Panc1 (cell line): ENCODE data around the gene SEC16A. TPM values are rescaled to one million over a fixed set of nuclear protein-coding genes. Genes with fewer than 3 reads are reported as not detected.

ENCODE experiments used
- ATAC-seq: fragments of 200-7000 bp; cut with Tn5 transposase; 2 replicates; pipeline ENCODE4 v1.9.1; 2020; ENCODE audit warnings: mild to moderate bottlenecking, moderate library complexity
- Bru-seq: library from RNA; stranded (reverse); fragments of 400-500 nt; gene quantifications from one replicate; lab custom pipeline; 2021; lab: Mats Ljungman, UMichigan
- BruChase-seq, 2 experiments: library from RNA; stranded (reverse); fragments of 400-500 nt; gene quantifications; one replicate each; lab custom pipeline; 2021; lab: Mats Ljungman, UMichigan
- BruUV-seq: library from RNA; stranded (reverse); fragments of 400-500 nt; replicated peaks from 2 replicates; lab custom pipeline; 2021; lab: Mats Ljungman, UMichigan
- CTCF ChIA-PET: fragments of 300-600 bp; sonication (Branson Sonifier 250); formaldehyde crosslinking; loops from one replicate; lab custom pipeline; 2022; ENCODE audit warnings: antibody characterized with exemption; lab: Charles Lee
- POLR2A ChIA-PET: fragments of 300-600 bp; sonication (Branson Sonifier 250); formaldehyde crosslinking; loops from one replicate; lab custom pipeline; 2022; ENCODE audit warnings: antibody characterized with exemption; lab: Charles Lee
- DNase-seq: peaks from one replicate; pipeline ENCODE4 v3.0.0-alpha.2; 2010; ENCODE audit warnings: low read depth, low spot score
- H3K27ac ChIP-seq: 2 replicates; pipeline ENCODE4 v1.5.1; 2011; ENCODE audit warnings: mild to moderate bottlenecking, low read length, inconsistent platforms
- H3K27me3 ChIP-seq: fragments of 200-500 bp; sonication (Bioruptor generic); 2 replicates; pipeline ENCODE4 v1.6.0; 2014; ENCODE audit warnings: low read length, inconsistent platforms; ENCODE audit not compliant: control insufficient read depth, insufficient read depth
- H3K36me3 ChIP-seq: fragments of 200-500 bp; sonication (Bioruptor generic); 2 replicates; pipeline ENCODE4 v1.5.1; 2014; ENCODE audit warnings: inconsistent platforms, mild to moderate bottlenecking, low read length, moderate library complexity; ENCODE audit not compliant: control insufficient read depth, insufficient read depth
- H3K4me1 ChIP-seq: 2 replicates; pipeline ENCODE4 v1.5.1; 2011; ENCODE audit warnings: inconsistent platforms, mild to moderate bottlenecking, low read length, moderate library complexity; ENCODE audit not compliant: control insufficient read depth, insufficient read depth
- H3K4me3 ChIP-seq, 2 experiments: 2 replicates each; pipeline ENCODE4 v1.5.1; 2011 to 2012; ENCODE audit warnings: low read depth in 2 of 2, low read length in 2 of 2, mild to moderate bottlenecking in 2 of 2, inconsistent platforms in 1 of 2, moderate library complexity in 1 of 2
- H3K9me3 ChIP-seq: fragments of 200-500 bp; sonication (Bioruptor generic); 2 replicates; pipeline ENCODE4 v1.5.1; 2014; ENCODE audit warnings: low read depth, mild to moderate bottlenecking, inconsistent platforms, low read length, moderate library complexity; ENCODE audit not compliant: control insufficient read depth, insufficient read depth
- CTCF ChIP-seq: fragments of 450-650 bp; IDR thresholded peaks from 2 replicates; pipeline ENCODE4 v1.5.1; 2017; ENCODE audit warnings: mild to moderate bottlenecking
- POLR2AphosphoS5 ChIP-seq: IDR thresholded peaks from 2 replicates; pipeline ENCODE4 v1.6.1; 2012; ENCODE audit warnings: mild to moderate bottlenecking, low read depth, low read length, moderate library complexity
- REST ChIP-seq, 2 experiments: IDR thresholded peaks; 2 replicates each; pipeline ENCODE4 v1.6.1; 2011 to 2012; ENCODE audit warnings: low read depth in 2 of 2, control low read depth in 1 of 2, low read length in 1 of 2, mild to moderate bottlenecking in 1 of 2, moderate library complexity in 1 of 2; ENCODE audit not compliant: insufficient read depth in 1 of 2
- SIN3A ChIP-seq: IDR thresholded peaks from 2 replicates; pipeline ENCODE4 v1.6.1; 2012; ENCODE audit warnings: low read depth, mild to moderate bottlenecking, low read length, moderate library complexity, borderline replicate concordance; ENCODE audit not compliant: insufficient read depth
- TCF7L2 ChIP-seq: IDR thresholded peaks from 2 replicates; pipeline ENCODE4 v1.6.1; 2011; ENCODE audit warnings: mild to moderate bottlenecking, low read depth, low read length, inconsistent platforms
- in situ Hi-C: cut with HindIII; loops from 2 replicates; pipeline ENCODE4 v1.10.0; 2016; ENCODE audit warnings: low sequenced_read_pairs, low pct_unique_long_range_greater_than_20kb
- intact Hi-C: fragments of 100-400 bp; cut with micrococcal nuclease; formaldehyde crosslinking; loops from one replicate; pipeline ENCODE4 v1.10.0; 2022; ENCODE audit not compliant: unreplicated experiment
- long read RNA-seq: library from polyadenylated mRNA; unstranded; transcript quantifications from one replicate; pipeline ENCODE4 v2.0.0, GENCODE V29; 2021; ENCODE audit not compliant: unreplicated experiment
- polyA plus RNA-seq: library from polyadenylated mRNA; unstranded; fragments of >200 nt; gene quantifications from one replicate; pipeline ENCODE4 v1.2.1, GENCODE V29; 2012; ENCODE audit warnings: missing spikeins; ENCODE audit not compliant: insufficient read length
- total RNA-seq: library from RNA; stranded (reverse); gene quantifications from one replicate; pipeline ENCODE4 v1.2.1, GENCODE V29; 2021; ENCODE audit not compliant: unreplicated experiment

Gene SEC16A
- total RNA-seq, result 76.5 TPM
- polyA plus RNA-seq, result 53.1 TPM
- Bru-seq, nascent RNA, result percentile 76 among the genes with signal in this experiment
- BruChase-seq, experiment 1, labeled RNA remaining after a 2-hour chase, result percentile 87 among the genes with signal in this experiment
- percentile 94 among the genes with signal in this experiment for BruChase-seq, experiment 2, labeled RNA remaining after a 6-hour chase
- long read RNA-seq, full-length matches to known transcripts, result 9 of 111 reads
- long read RNA-seq, partial matches to known transcripts, result 30 of 111 reads
- long read RNA-seq, other reads (novel, unspliced or antisense), result 72 of 111 reads

GRCh38 chr9:136482793-136483588 is at the start of gene SEC16A:
Gene SEC16A (minus strand): TSS chr9:136483040. CDS start chr9:136477615, 5,425 bp downstream.
- ChIA-PET CTCF (interaction anchor here (3.2 kb wide), 1 partner anchor 142 kb away, joined by 18 read pairs; no protein-coding TSS in a partner anchor), POLR2A (no interaction called here)
- TF ChIP-seq POLR2AphosphoS5 (peak; percentile 64), CTCF (no peak), REST (IDR thresholded peaks at IDR 0.05; ENCODE audit: insufficient read depth in 1 of 2, low read depth in 2 of 2, low read length in 1 of 2) (no peak), TCF7L2 (no peak), SIN3A (0 out of 2 replicates have a peak, but pooled peaks have one; percentile 35)
- Histone ChIP-seq H3K9me3 (no peaks in the 10 kb centered on the region), H3K4me1 (peaks cover 8% of the 10 kb centered on the region), H3K27me3 (no peaks in the 10 kb centered on the region), H3K27ac (peak within 1 kb of the TSS; percentile 86), H3K36me3 (peaks cover 2% of the 10 kb centered on the region; the same call in 1 of the 2 replicates), H3K4me3 (peak within 1 kb of the TSS; percentile 90 to 94)
- intact Hi-C loops, result no loop called here
- in situ Hi-C loops, result loop anchor here (10.0 kb wide), 1 partner anchor 62 kb away; the partner anchor contains the start of gene NOTCH1
- peak; percentile 83 for ATAC-seq
- DNase-seq, result peak; percentile 60
- no TSS peak for BruUV-seq

- BruUV-seq, result no TSS peak
- no peaks in the 10 kb centered on the region for H3K9me3 ChIP-seq
- no peaks in the 10 kb centered on the region for H3K27me3 ChIP-seq
- intact Hi-C loops (no loop called here), in situ Hi-C loops (no loop called here)
- POLR2A ChIA-PET, result no interaction called here
- DNase-seq, result no peak
- no peak overlapping the region for H3K4me3 ChIP-seq
- no peak for ATAC-seq
- no peak overlapping the region for H3K27ac ChIP-seq
- H3K36me3 ChIP-seq, result no peaks in the 10 kb centered on the region
- TF ChIP-seq CTCF (no peak), REST (IDR thresholded peaks at IDR 0.05; ENCODE audit: insufficient read depth in 1 of 2, low read depth in 2 of 2, low read length in 1 of 2) (no peak), POLR2AphosphoS5 (no peak), TCF7L2 (no peak), SIN3A (no peak)
- H3K4me1 ChIP-seq, result peaks cover 29% of the 10 kb centered on the region
- CTCF ChIA-PET, result no interaction called here
These were observed 49.3 kb upstream of the SEC16A start for GRCh38 chr9:136531904-136532798.
